ENCODE results near the gene EXOC4. TPM values are rescaled to one million over a fixed set of nuclear protein-coding genes. Genes with fewer than 3 reads are reported as not detected.

Gene EXOC4
- total RNA-seq, 1 experiment from 2014 or later = 66.2 TPM

DNA sequence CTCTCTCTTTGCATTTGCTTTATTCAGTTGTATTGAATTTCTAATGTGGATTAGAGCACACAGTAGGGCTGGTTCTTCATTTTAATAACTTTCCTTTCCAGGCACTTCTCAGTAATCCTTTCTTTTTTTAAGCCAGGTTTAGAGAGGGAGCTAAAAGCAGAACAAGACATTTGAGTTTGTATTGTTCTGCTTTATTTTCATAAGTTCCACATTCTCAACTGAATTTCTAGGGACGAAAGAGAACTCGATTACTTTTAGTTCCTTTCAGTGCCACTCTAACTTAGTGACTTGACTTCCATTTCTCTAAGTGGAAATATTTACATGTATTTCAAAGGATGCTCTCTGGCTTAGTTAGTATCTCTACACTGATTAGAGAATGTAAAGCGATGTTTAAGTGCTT, 145.6 kb downstream of the EXOC4 start:
- no peak for DNase-seq
- H3K27ac Mint-ChIP-seq (ENCODE audit: unreplicated experiment) = no peak overlapping the region
- no peaks in the 10 kb centered on the region for H3K36me3 Mint-ChIP-seq (ENCODE audit: insufficient read depth, unreplicated experiment)
- ChIA-PET CTCF (no interaction called here), POLR2A (no interaction called here)
- Histone ChIP-seq H3K4me1 (no peaks in the 10 kb centered on the region), H3K36me3 (ENCODE audit: control insufficient read depth, insufficient read depth, low read length) (no peaks in the 10 kb centered on the region), H3K4me3 (ENCODE audit: low read depth, low read length) (no peak overlapping the region), H3K9me3 (no peaks in the 10 kb centered on the region), H3K27me3 (replicated peaks; ENCODE audit: control insufficient read depth, insufficient read depth, low read length) (no peaks in the 10 kb centered on the region)
- no peaks in the 10 kb centered on the region for H3K4me1 Mint-ChIP-seq (ENCODE audit: low read depth, unreplicated experiment)
- H3K9me3 Mint-ChIP-seq (ENCODE audit: unreplicated experiment) = no peaks in the 10 kb centered on the region
- BruUV-seq (replicated peaks) = no TSS peak
- H3K27me3 Mint-ChIP-seq (ENCODE audit: insufficient read depth, unreplicated experiment) = no peaks in the 10 kb centered on the region
- intact Hi-C loops (cut with micrococcal nuclease; ENCODE audit: unreplicated experiment) = no loop called here
- no peak for TF ChIP-seq CTCF (IDR thresholded peaks at IDR 0.05; ENCODE audit: insufficient read depth in 1 of 2, low read depth in 1 of 2, low read length in 1 of 2, severe bottlenecking in 1 of 2, unreplicated experiment in 1 of 2)
- no peak overlapping the region for H3K4me3 Mint-ChIP-seq (ENCODE audit: unreplicated experiment)

- no peaks in the 10 kb centered on the region for H3K27me3 ChIP-seq (replicated peaks; ENCODE audit: control insufficient read depth, insufficient read depth, low read length)
- BruUV-seq (replicated peaks) = no TSS peak
- Mint-ChIP-seq H3K4me3 (ENCODE audit: unreplicated experiment) (no peak overlapping the region), H3K4me1 (ENCODE audit: low read depth, unreplicated experiment) (no peaks in the 10 kb centered on the region), H3K9me3 (ENCODE audit: unreplicated experiment) (no peaks in the 10 kb centered on the region), H3K27ac (ENCODE audit: unreplicated experiment) (no peak overlapping the region), H3K27me3 (ENCODE audit: insufficient read depth, unreplicated experiment) (no peaks in the 10 kb centered on the region), H3K36me3 (ENCODE audit: insufficient read depth, unreplicated experiment) (no peaks in the 10 kb centered on the region)
- intact Hi-C loops (cut with micrococcal nuclease; ENCODE audit: unreplicated experiment) = no loop called here
- TF ChIP-seq CTCF (IDR thresholded peaks at IDR 0.05; ENCODE audit: insufficient read depth in 1 of 2, low read depth in 1 of 2, low read length in 1 of 2, severe bottlenecking in 1 of 2, unreplicated experiment in 1 of 2) = no peak
- H3K4me1 ChIP-seq = no peaks in the 10 kb centered on the region
- no peak for DNase-seq
- no peak overlapping the region for H3K4me3 ChIP-seq (ENCODE audit: low read depth, low read length)
- no peaks in the 10 kb centered on the region for H3K9me3 ChIP-seq
- H3K36me3 ChIP-seq (ENCODE audit: control insufficient read depth, insufficient read depth, low read length) = no peaks in the 10 kb centered on the region
- POLR2A ChIA-PET = no interaction called here
- CTCF ChIA-PET = no interaction called here
Measured at GRCh38 chr7:133401225-133401624, 148.3 kb downstream of the EXOC4 start.

DNA sequence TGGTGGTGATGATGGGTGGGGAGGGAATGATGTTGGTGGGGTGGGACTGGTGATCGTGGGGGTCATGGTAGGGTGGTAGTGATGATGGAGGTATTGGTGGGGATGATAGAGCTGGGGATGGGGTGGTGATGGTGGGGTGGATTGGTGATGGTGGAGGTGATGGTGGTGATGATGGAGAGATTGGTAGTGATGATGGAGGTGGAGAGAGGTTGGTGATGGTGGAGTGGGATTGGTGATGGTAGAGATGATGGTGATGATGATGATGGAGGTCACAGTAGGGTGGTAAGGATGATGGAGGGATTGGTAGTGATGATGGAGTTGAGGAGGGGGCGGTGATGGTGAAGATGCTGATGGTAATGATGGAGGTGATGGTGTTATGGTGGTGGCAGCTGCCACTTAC, 155.3 kb downstream of the EXOC4 start:
- no peak for DNase-seq
- no peaks in the 10 kb centered on the region for H3K36me3 ChIP-seq (ENCODE audit: control insufficient read depth, insufficient read depth, low read length)
- no peaks in the 10 kb centered on the region for H3K36me3 Mint-ChIP-seq (ENCODE audit: insufficient read depth, unreplicated experiment)
- H3K4me3 Mint-ChIP-seq (ENCODE audit: unreplicated experiment) = no peak overlapping the region
- intact Hi-C loops (cut with micrococcal nuclease; ENCODE audit: unreplicated experiment) = no loop called here
- H3K27me3 ChIP-seq (replicated peaks; ENCODE audit: control insufficient read depth, insufficient read depth, low read length) = no peaks in the 10 kb centered on the region
- no peak overlapping the region for H3K4me3 ChIP-seq (ENCODE audit: low read depth, low read length)
- POLR2A ChIA-PET = no interaction called here
- CTCF ChIA-PET = no interaction called here
- no peak for TF ChIP-seq CTCF (IDR thresholded peaks at IDR 0.05; ENCODE audit: insufficient read depth in 1 of 2, low read depth in 1 of 2, low read length in 1 of 2, severe bottlenecking in 1 of 2, unreplicated experiment in 1 of 2)
- H3K27ac Mint-ChIP-seq (ENCODE audit: unreplicated experiment) = no peak overlapping the region
- no peaks in the 10 kb centered on the region for H3K9me3 Mint-ChIP-seq (ENCODE audit: unreplicated experiment)
- H3K4me1 ChIP-seq = no peaks in the 10 kb centered on the region
- H3K27me3 Mint-ChIP-seq (ENCODE audit: insufficient read depth, unreplicated experiment) = no peaks in the 10 kb centered on the region
- no peaks in the 10 kb centered on the region for H3K9me3 ChIP-seq
- H3K4me1 Mint-ChIP-seq (ENCODE audit: low read depth, unreplicated experiment) = no peaks in the 10 kb centered on the region
- BruUV-seq (replicated peaks) = no TSS peak
